Measurements from ENCODE around the gene PLXNA2.

Gene PLXNA2

GRCh38 chr1:208242146-208242545, 2.0 kb downstream of the PLXNA2 start:
- Mint-ChIP-seq H3K4me1 (ENCODE audit: low read depth) (peaks cover 11% of the 10 kb centered on the region), H3K27ac (no peak overlapping the region), H3K9me3 (no peaks in the 10 kb centered on the region), H3K4me3 (no peak overlapping the region), H3K27me3 (ENCODE audit: low read depth) (peaks cover 69% of the 10 kb centered on the region), H3K36me3 (ENCODE audit: low read depth) (no peaks in the 10 kb centered on the region)
- DNase-seq (ENCODE audit: low spot score), result no peak

- H3K4me3 Mint-ChIP-seq, result no peak overlapping the region
- peaks cover 71% of the 10 kb centered on the region for H3K27me3 Mint-ChIP-seq (ENCODE audit: low read depth)
- no peak overlapping the region for H3K27ac Mint-ChIP-seq
- H3K36me3 Mint-ChIP-seq (ENCODE audit: low read depth), result no peaks in the 10 kb centered on the region
- peaks cover 14% of the 10 kb centered on the region for H3K4me1 Mint-ChIP-seq (ENCODE audit: low read depth)
- DNase-seq (ENCODE audit: low spot score), result no peak
- no peaks in the 10 kb centered on the region for H3K9me3 Mint-ChIP-seq
These were observed 2.7 kb downstream of the PLXNA2 start for GRCh38 chr1:208241512-208241911.

- Mint-ChIP-seq H3K9me3 (no peaks in the 10 kb centered on the region), H3K4me1 (ENCODE audit: low read depth) (peaks cover 18% of the 10 kb centered on the region), H3K4me3 (no peak overlapping the region), H3K36me3 (ENCODE audit: low read depth) (no peaks in the 10 kb centered on the region), H3K27ac (no peak overlapping the region), H3K27me3 (ENCODE audit: low read depth) (peaks cover 68% of the 10 kb centered on the region)
- DNase-seq (ENCODE audit: low spot score), result no peak
These were observed 3.4 kb downstream of the PLXNA2 start for GRCh38 chr1:208240662-208241355.

- no peak for DNase-seq (ENCODE audit: low spot score)
- no peak overlapping the region for H3K27ac Mint-ChIP-seq
- no peaks in the 10 kb centered on the region for H3K36me3 Mint-ChIP-seq (ENCODE audit: low read depth)
- H3K4me3 Mint-ChIP-seq, result no peak overlapping the region
- no peaks in the 10 kb centered on the region for H3K9me3 Mint-ChIP-seq
- H3K27me3 Mint-ChIP-seq (ENCODE audit: low read depth), result peaks cover 72% of the 10 kb centered on the region
- peaks cover 18% of the 10 kb centered on the region for H3K4me1 Mint-ChIP-seq (ENCODE audit: low read depth)
These were observed 4.5 kb downstream of the PLXNA2 start for GRCh38 chr1:208239473-208240381.

- no peak overlapping the region for H3K4me3 Mint-ChIP-seq
- no peak for DNase-seq (ENCODE audit: low spot score)
- peaks cover 71% of the 10 kb centered on the region for H3K27me3 Mint-ChIP-seq (ENCODE audit: low read depth)
- no peak overlapping the region for H3K27ac Mint-ChIP-seq
- H3K36me3 Mint-ChIP-seq (ENCODE audit: low read depth), result no peaks in the 10 kb centered on the region
- H3K9me3 Mint-ChIP-seq, result no peaks in the 10 kb centered on the region
- peaks cover 14% of the 10 kb centered on the region for H3K4me1 Mint-ChIP-seq (ENCODE audit: low read depth)
These were observed 5.3 kb downstream of the PLXNA2 start for GRCh38 chr1:208238710-208239472.

- Mint-ChIP-seq H3K9me3 (no peaks in the 10 kb centered on the region), H3K27me3 (ENCODE audit: low read depth) (peaks cover 68% of the 10 kb centered on the region), H3K4me3 (no peak overlapping the region), H3K36me3 (ENCODE audit: low read depth) (no peaks in the 10 kb centered on the region), H3K4me1 (ENCODE audit: low read depth) (peaks cover 12% of the 10 kb centered on the region), H3K27ac (no peak overlapping the region)
- no peak for DNase-seq (ENCODE audit: low spot score)
These were observed 6.9 kb downstream of the PLXNA2 start for GRCh38 chr1:208237241-208237640.

- Mint-ChIP-seq H3K36me3 (ENCODE audit: low read depth) (no peaks in the 10 kb centered on the region), H3K9me3 (no peaks in the 10 kb centered on the region), H3K4me3 (peak overlapping the region; percentile 50), H3K27me3 (ENCODE audit: low read depth) (peaks cover 61% of the 10 kb centered on the region), H3K4me1 (ENCODE audit: low read depth) (peaks cover 12% of the 10 kb centered on the region), H3K27ac (peak overlapping the region; percentile 9)
- peak; percentile 13 for DNase-seq (ENCODE audit: low spot score)
These were observed 8.0 kb downstream of the PLXNA2 start for GRCh38 chr1:208235982-208236761.

- Mint-ChIP-seq H3K4me3 (no peak overlapping the region), H3K36me3 (ENCODE audit: low read depth) (no peaks in the 10 kb centered on the region), H3K9me3 (no peaks in the 10 kb centered on the region), H3K27ac (no peak overlapping the region), H3K4me1 (ENCODE audit: low read depth) (peaks cover 12% of the 10 kb centered on the region), H3K27me3 (ENCODE audit: low read depth) (peaks cover 62% of the 10 kb centered on the region)
- DNase-seq (ENCODE audit: low spot score), result no peak
These were observed 8.7 kb downstream of the PLXNA2 start for GRCh38 chr1:208235356-208235981.

GRCh38 chr1:208234721-208235120, 9.5 kb downstream of the PLXNA2 start:
- Mint-ChIP-seq H3K4me3 (no peak overlapping the region), H3K27ac (no peak overlapping the region), H3K4me1 (ENCODE audit: low read depth) (peaks cover 12% of the 10 kb centered on the region), H3K9me3 (no peaks in the 10 kb centered on the region), H3K27me3 (ENCODE audit: low read depth) (peaks cover 57% of the 10 kb centered on the region), H3K36me3 (ENCODE audit: low read depth) (no peaks in the 10 kb centered on the region)
- DNase-seq (ENCODE audit: low spot score), result no peak

GRCh38 chr1:208233978-208234377, 10.2 kb downstream of the PLXNA2 start:
- Mint-ChIP-seq H3K36me3 (ENCODE audit: low read depth) (no peaks in the 10 kb centered on the region), H3K27ac (no peak overlapping the region), H3K9me3 (no peaks in the 10 kb centered on the region), H3K4me1 (ENCODE audit: low read depth) (peaks cover 12% of the 10 kb centered on the region), H3K27me3 (ENCODE audit: low read depth) (peaks cover 54% of the 10 kb centered on the region), H3K4me3 (no peak overlapping the region)
- DNase-seq (ENCODE audit: low spot score), result no peak

- H3K4me3 Mint-ChIP-seq, result no peak overlapping the region
- no peak overlapping the region for H3K27ac Mint-ChIP-seq
- H3K9me3 Mint-ChIP-seq, result no peaks in the 10 kb centered on the region
- H3K4me1 Mint-ChIP-seq (ENCODE audit: low read depth), result peaks cover 12% of the 10 kb centered on the region
- no peaks in the 10 kb centered on the region for H3K36me3 Mint-ChIP-seq (ENCODE audit: low read depth)
- peaks cover 58% of the 10 kb centered on the region for H3K27me3 Mint-ChIP-seq (ENCODE audit: low read depth)
- no peak for DNase-seq (ENCODE audit: low spot score)
These were observed 10.6 kb downstream of the PLXNA2 start for GRCh38 chr1:208233546-208233945.

- DNase-seq (ENCODE audit: low spot score), result no peak
- Mint-ChIP-seq H3K36me3 (ENCODE audit: low read depth) (no peaks in the 10 kb centered on the region), H3K4me1 (ENCODE audit: low read depth) (peaks cover 12% of the 10 kb centered on the region), H3K27ac (no peak overlapping the region), H3K4me3 (no peak overlapping the region), H3K9me3 (no peaks in the 10 kb centered on the region), H3K27me3 (ENCODE audit: low read depth) (peaks cover 57% of the 10 kb centered on the region)
These were observed 11.5 kb downstream of the PLXNA2 start for GRCh38 chr1:208232662-208233038.
